ENCODE data around the gene ZNF653.

DNA sequence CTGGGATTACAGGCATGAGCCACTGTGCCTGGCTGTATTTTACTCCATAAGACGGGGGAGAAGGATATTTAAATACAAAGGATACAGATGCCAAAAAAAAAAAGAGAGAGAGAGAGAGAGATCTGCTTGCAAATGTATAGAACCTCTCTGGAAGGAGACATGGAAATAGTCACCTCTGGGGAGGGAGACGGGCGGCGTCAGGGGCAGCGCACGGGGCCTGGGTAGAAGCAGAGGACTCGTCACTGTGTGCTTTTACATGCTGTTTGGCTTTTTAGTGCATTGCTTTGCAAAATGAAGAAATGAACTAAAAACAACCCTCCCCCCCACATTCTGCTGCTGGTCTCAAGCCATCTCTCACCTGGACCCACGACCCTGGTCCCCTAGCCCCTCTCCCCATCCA, 4.8 kb upstream of the ZNF653 start:
- TF ChIP-seq, protein P1, sequence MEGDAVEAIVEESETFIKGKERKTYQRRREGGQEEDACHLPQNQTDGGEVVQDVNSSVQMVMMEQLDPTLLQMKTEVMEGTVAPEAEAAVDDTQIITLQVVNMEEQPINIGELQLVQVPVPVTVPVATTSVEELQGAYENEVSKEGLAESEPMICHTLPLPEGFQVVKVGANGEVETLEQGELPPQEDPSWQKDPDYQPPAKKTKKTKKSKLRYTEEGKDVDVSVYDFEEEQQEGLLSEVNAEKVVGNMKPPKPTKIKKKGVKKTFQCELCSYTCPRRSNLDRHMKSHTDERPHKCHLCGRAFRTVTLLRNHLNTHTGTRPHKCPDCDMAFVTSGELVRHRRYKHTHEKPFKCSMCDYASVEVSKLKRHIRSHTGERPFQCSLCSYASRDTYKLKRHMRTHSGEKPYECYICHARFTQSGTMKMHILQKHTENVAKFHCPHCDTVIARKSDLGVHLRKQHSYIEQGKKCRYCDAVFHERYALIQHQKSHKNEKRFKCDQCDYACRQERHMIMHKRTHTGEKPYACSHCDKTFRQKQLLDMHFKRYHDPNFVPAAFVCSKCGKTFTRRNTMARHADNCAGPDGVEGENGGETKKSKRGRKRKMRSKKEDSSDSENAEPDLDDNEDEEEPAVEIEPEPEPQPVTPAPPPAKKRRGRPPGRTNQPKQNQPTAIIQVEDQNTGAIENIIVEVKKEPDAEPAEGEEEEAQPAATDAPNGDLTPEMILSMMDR (IDR thresholded peaks at IDR 0.05; ENCODE audit: insufficient read depth, low read length): no peak
- no peak for TF ChIP-seq GABPA (IDR thresholded peaks at IDR 0.05; ENCODE audit: low read depth)
- TF ChIP-seq, protein P2, sequence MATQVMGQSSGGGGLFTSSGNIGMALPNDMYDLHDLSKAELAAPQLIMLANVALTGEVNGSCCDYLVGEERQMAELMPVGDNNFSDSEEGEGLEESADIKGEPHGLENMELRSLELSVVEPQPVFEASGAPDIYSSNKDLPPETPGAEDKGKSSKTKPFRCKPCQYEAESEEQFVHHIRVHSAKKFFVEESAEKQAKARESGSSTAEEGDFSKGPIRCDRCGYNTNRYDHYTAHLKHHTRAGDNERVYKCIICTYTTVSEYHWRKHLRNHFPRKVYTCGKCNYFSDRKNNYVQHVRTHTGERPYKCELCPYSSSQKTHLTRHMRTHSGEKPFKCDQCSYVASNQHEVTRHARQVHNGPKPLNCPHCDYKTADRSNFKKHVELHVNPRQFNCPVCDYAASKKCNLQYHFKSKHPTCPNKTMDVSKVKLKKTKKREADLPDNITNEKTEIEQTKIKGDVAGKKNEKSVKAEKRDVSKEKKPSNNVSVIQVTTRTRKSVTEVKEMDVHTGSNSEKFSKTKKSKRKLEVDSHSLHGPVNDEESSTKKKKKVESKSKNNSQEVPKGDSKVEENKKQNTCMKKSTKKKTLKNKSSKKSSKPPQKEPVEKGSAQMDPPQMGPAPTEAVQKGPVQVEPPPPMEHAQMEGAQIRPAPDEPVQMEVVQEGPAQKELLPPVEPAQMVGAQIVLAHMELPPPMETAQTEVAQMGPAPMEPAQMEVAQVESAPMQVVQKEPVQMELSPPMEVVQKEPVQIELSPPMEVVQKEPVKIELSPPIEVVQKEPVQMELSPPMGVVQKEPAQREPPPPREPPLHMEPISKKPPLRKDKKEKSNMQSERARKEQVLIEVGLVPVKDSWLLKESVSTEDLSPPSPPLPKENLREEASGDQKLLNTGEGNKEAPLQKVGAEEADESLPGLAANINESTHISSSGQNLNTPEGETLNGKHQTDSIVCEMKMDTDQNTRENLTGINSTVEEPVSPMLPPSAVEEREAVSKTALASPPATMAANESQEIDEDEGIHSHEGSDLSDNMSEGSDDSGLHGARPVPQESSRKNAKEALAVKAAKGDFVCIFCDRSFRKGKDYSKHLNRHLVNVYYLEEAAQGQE (IDR thresholded peaks at IDR 0.05; ENCODE audit: insufficient replicate concordance, low read depth): no peak
